Measurements from ENCODE around the gene CDR2.

DNA sequence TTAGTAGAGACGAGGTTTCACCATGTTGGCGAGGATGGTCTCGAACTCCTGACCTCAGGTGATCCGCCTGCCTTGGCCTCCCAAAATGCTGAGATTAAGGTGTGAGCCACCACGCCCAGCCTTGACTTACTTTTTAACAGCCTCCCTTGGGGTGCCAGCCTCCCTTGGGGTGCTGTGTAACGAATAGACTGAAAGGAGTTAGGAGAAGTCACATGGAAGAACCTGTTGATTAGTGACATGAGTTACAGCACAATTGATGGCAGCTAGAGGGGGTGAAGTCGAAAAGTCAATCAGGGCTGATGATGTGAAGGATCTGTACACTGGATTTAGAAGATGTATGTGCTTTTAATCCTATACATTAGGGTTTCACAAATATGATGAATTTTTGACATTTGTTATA is 39.4 kb upstream of the CDR2 start:
- no peak for TF ChIP-seq BHLHE40 (IDR thresholded peaks at IDR 0.05; ENCODE audit: borderline replicate concordance)
- TF ChIP-seq, protein P1, sequence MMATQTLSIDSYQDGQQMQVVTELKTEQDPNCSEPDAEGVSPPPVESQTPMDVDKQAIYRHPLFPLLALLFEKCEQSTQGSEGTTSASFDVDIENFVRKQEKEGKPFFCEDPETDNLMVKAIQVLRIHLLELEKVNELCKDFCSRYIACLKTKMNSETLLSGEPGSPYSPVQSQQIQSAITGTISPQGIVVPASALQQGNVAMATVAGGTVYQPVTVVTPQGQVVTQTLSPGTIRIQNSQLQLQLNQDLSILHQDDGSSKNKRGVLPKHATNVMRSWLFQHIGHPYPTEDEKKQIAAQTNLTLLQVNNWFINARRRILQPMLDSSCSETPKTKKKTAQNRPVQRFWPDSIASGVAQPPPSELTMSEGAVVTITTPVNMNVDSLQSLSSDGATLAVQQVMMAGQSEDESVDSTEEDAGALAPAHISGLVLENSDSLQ (IDR thresholded peaks at IDR 0.05): no peak
- no peak for TF ChIP-seq ELF4 (IDR thresholded peaks at IDR 0.05)
